T1000 (cell line): ENCODE results near the gene CCDC24.

ENCODE experiments used
- DNase-seq: peaks from one replicate; lab custom pipeline; 2025; ENCODE audit warnings: mixed read lengths; lab: John Stamatoyannopoulos, UW

CCDC24 gene

DNA sequence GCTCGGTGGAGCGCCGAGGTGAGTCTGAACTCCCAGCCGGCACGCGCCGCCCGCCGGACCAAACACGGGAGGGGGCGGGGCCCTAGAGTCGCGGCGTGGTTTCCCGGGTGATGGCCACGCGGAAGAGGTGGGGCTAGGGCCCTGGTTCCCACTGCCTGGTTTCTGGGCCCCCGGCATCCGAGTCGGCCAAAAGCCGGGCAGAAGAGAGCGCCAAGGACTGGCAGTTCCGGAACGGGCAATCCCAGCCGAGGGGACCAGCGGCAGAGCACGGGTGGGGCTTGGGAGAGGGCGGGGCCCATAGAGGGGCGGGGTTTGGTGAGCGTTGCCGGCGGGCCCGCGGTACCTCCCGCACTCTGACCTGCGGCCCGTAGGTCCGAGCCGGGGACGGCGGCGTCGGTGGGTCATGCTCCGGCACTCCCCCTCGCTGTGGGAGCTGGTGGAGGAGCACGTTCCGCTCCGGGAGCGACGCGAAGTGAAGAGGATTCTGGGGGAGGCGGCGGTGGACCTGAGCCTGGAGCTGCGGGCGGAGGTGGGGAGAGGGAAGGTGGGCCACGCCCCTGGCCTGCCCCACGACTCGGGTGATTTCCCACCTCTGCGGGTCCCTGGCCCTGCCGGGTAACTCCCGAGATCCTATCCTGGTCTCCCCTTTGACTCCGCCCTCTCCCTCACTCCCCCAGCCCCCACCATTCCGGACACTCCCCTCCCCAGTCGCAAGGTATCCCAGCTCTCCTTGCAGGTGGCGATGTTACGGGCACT is at the start of gene CCDC24:
Gene CCDC24, plus strand, starts transcription at position 124 of the 756 bp plus-strand sequence. Its CDS starts 280 bp downstream, at position 404.
- peak; percentile 80 for DNase-seq

DNA sequence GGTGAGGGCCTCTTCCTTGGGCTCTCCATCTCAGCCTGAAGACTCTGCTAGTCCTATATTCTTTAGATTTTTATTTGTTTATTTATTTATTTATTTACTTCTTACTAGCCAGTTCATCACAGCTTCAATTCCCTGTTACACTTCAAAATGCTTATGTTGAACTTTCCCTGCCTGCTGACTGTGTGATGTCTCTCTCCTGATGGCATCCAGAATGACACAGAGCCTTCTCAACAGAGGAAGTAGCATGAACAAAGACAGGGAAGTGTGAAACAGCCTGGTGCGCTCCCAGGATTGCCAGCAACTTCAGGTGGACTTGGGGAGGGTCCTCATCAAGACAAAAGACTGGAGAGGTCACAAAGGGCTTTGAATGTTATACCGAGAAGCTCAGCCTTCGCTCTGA is 49.0 kb upstream of the CCDC24 start:
- no peak for DNase-seq

DNA sequence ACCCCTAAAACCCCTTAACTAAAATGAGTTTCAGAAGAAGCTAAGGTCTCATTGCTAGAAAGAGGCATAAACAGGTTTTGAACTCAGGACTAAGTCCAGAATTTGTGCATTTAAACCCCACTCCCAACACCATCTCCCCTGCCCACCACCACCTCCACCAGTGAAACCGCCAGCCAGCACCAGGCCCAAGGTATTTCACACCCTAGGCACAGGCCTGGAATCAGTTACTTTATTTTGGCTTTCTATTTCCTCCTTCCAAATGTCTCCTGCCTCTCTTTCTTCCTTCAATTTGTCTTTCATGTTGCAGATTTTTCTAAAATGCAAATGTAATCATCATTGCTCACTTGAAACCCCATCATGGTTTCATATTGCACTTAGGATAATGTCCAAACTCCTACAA is 46.5 kb upstream of the CCDC24 start:
- DNase-seq: no peak

DNA sequence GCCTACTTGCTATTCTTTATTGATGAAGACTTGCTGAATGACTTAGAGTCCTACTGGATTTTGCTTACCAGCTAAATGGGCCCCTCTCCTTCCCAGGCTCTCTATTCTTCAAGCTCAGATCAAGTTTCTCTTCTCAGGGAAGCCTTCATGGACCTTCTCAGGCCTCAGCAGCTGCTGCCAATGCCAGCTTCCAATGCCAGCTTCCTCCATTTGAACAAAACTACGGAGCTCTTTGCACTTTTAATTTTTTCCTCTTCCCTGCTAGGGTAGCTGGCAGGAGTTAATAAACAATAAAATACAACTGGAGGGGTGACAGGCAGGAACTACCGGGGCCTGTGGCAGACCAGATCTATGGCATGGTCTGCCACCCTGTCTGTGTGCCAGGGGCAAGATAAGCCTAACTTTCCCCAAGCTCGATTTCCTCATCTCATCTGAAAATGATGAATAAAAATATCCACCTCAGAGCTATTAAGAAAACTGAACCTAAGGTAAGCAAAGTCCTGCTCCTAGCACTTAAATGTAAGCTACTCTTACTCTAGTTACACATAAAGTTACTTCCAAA is 45.6 kb upstream of the CCDC24 start:
- DNase-seq: no peak

DNA sequence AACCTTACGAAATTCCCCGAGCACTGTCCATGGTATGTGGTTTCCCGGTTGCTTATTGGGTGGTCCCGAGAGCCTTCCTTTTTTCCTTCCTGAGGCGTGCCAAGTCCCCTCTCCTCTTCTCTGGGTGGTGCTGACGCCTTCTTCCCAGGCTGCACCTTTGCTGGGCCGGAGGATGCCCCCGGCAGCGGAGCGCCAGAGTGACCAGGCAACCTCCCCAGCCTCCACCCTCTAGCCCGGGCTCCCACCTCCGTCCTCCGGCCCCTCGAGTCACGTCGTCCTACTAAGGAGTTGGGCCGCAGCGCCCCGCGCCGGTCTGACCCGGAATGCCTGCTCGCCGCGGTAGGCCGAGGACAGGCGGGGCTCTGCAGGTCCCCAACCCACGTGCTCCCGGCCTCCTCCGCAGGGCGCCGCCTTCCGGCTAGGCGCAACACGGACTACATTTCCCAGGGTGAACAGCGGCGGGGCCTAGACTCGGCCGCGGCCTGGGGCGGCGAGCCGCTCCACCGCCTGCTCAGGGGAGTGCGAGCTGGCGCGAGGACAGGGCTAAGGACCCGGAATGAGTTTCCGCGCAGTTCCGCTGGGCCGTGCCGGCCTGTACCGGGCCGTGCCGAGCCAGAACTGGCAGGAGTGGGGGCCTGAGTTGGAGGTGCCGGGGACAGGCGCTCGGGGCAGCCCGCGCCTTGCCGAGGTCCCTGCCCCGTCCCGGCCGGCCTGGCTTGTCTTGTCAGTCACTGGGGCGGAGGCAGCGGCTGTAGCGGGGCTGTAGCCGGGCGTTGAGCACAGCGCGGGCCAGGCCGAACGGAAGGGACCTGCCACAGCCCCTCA is 45.0 kb upstream of the CCDC24 start, which contains the start of gene IPO13:
Gene IPO13, plus strand, starts transcription at position 715 of the 825 bp plus-strand sequence. CDS start 651 bp downstream, outside the sequence.
- peak; percentile 96 for DNase-seq

DNA sequence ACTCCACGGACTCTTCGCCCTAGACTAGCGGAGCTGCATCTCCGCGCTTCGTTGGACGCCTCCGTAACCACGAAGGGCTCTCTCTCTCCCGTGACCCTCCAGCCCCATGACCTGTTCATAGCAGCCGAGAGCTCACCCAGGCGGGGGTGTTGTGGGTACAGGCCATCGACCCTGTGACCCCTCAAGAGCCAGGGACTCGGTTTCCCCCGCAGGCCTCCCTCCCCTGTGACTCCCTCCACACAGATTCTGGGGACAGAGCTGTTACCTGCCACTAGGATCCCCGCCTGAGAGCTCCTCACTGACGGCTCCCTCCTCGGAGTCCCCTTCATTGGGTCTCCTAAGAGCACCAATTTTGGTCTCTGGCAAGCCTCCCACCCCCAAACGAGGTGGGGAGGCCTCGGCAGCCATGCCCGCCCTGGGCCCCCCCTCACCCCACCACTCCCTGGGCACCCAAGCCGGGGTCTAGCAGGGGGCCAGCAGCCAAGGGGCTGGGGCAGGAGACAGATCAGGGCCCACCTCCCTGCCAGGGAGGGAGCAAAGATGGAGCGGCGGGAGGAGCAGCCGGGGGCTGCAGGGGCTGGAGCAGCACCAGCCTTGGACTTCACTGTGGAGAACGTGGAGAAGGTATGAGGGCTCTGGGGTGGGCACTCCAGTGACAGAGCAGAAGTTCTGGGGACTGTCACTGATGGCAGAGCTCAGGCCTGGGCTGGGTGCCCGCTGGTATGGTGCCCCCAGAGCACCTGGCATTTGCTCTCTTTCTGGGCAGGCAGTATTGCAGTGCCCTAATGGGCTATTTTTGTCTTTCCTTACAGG is 44.1 kb upstream of the CCDC24 start:
- DNase-seq: no peak

DNA sequence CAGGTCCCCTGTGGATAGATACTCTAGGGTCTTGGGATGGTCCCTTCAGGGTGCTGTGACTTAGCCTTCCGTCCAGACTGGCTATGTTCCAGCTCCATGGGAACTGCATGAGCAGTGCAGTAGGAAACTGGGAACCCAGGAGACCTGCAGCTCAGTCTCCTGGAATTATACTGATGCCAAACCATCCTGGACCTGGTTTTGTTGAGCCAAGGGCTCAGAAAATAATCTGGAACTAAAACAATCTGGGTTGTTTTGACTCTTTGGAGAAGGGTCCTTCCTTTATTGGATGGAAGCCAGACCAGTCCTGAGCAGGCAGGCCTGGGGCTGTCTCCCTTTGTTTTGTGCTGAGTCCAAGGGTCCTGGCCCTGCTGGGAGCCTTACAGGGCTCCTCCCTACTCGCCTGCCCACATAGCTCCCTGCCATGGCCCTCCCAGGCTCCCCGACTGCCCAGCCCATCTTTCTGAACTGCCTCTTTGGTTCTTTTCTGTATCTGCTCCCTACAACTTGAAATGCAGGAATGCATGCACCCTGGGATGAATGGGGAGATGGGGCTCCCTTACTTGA is 43.4 kb upstream of the CCDC24 start:
- no peak for DNase-seq

DNA sequence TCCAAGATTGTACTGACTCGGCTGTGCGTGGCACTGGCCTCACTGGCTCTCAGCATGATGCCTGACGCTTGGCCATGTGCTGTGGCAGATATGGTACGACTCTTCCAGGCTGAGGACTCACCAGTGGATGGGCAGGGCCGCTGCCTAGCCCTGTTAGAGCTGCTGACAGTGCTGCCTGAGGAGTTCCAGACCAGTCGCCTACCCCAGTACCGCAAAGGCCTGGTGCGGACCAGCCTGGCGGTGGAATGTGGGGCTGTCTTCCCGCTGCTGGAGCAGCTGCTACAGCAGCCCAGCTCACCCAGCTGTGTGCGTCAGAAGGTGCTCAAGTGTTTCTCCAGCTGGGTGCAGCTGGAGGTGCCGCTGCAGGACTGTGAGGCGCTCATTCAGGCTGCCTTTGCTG is 41.7 kb upstream of the CCDC24 start:
- no peak for DNase-seq

DNA sequence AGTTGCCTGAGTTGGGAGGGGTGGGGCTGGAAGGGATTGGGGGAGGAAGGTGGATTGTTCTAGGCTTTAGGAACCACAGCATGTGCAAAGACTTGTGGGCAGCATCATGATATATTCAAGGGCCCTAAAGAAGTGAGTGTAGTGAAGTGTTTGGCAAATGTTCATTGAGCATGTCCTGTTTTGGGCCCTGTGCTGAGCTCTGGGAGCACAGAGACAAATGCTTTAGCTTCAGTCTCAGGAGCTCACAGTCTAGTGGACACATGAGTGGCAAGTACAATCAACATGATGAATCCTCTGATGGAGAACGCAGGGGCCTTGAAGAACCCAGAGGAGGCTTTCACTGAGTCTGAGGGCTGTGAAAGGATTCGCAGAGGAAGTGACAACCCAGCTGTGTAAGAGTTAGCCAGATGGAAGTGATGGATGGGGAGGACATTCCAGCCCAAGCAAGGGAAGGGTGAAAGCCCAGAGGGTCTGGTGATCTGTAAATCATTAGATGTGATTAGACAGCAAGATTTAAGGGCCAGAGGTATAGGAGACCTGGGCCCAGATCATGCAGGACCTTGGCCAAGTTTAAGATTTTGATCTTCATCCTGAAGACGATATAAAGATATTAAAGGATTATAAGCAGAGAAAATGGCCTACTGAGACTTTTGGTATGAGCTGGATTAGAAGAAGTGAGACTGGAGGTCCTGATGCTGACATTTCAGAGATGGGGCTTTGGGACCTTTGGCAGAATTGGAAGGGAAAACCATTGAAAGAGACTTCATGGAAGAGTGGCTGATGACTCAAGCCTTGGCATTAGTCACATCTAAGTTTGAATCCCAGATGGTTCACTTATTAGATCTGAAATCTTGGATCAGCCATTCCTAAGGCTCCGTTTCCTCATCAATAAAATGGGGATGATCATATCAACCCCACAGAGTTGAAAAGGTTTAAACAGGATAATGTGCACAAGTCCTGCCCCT is 40.1 kb upstream of the CCDC24 start:
- no peak for DNase-seq

DNA sequence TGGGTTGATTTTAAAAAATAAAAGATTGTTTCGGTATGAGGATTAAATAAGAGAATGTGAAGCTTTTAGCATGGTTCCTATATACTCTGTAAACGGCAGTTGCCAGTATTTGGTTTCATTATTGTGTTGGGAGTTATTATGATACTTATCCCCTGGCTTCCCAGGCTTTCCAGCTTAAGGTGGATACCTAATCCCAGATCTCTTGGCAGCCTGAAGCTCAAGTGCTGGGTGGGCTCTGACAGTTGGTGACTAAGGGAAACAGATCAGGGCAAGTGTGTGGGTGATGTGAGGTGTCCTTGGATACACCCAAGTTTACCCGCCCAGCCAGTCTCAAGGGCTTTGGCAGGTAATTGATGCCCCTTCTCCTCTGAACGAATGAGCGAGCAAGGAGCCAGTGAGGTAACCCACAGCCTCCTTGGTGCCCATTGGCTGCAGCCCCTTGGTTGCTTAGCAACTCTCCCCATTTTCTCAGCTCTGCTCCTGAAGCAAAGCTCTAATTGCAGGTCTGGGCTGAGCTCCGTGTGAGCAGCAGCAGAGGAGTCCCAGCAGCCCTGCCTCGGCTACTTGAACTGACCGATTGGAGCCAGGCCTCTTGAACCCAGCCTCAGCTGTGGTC is 38.6 kb upstream of the CCDC24 start:
- no peak for DNase-seq

DNA sequence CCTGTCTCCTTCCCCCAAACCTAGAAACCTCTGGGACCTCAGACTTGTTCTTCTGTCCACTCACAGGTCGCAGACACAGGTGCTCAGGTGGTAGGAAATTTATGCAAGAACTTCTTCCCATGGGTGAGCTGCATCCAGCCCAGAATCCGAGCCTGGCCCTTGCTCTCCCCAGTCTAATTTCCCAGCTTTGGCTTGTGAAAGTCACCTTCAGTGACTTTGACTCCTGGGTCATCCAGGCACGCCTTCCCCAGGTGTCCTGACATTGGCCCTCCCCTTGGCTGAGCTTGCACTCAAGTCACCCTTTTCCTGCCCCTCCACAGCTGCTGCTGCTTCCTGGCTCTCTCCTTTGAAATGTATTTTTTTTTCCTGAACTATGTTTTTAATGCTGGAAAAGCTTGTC is 38.0 kb upstream of the CCDC24 start:
- DNase-seq: no peak

DNA sequence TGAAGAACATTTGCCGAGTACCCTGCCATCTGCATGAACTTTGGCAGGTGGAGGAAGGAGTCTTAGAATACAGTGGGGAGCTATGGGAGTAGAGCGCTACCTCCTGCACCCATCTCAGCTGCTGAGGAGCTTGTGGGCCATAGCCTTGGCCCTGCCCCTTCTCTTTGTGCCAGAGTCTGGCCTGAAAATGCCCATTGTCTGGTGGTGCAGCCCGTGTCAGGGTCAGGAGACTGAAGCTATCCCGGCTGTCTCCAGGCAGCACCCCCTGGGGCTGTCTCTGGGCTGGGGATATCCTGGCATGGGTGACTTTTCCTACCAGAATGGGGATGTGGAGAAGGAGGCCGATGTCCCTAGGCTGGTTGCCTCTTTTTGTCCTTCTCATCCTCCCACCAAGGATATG is 37.4 kb upstream of the CCDC24 start:
- DNase-seq: no peak

DNA sequence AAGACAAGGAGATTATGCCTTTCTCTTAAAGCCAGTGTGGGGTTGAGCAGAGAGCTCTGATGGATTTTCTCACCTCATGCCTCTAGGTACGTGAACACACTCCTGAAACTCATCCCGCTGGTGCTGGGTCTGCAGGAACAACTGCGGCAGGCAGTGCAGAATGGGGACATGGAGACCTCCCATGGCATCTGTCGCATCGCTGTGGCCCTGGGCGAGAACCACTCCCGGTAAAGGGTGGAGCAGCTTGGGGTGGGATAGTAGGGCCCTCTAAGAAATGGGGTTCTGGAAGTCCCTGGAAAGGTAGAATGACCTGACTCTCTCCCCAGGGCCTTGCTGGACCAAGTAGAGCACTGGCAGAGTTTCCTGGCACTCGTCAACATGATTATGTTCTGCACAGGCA is 35.2 kb upstream of the CCDC24 start:
- DNase-seq: no peak

DNA sequence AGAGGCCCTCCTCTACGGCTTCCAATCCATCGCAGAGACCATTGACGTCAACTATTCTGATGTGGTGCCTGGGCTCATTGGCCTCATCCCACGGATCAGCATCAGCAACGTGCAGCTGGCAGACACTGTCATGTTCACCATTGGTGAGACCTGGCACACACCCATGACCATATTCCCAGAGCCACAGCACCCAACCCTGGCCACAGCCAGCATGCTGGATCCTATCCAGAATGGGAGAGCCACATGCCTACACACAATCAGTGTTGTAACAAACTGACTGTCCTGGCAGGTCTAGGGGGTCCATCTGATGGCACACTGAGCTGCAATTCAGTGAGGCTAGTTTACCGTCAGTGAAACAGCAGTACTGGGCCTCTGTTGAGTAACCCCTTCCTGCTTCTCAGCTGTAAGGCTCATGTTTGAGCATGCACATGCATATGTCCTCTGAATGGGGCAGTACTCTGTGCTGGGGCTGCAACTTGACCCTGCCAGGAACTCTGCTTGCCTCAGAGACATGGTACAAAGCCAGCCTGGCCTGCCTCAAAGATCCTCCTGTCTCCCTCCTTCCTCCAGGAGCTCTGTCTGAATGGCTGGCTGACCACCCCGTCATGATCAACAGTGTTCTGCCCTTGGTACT is 33.9 kb upstream of the CCDC24 start:
- DNase-seq: no peak

DNA sequence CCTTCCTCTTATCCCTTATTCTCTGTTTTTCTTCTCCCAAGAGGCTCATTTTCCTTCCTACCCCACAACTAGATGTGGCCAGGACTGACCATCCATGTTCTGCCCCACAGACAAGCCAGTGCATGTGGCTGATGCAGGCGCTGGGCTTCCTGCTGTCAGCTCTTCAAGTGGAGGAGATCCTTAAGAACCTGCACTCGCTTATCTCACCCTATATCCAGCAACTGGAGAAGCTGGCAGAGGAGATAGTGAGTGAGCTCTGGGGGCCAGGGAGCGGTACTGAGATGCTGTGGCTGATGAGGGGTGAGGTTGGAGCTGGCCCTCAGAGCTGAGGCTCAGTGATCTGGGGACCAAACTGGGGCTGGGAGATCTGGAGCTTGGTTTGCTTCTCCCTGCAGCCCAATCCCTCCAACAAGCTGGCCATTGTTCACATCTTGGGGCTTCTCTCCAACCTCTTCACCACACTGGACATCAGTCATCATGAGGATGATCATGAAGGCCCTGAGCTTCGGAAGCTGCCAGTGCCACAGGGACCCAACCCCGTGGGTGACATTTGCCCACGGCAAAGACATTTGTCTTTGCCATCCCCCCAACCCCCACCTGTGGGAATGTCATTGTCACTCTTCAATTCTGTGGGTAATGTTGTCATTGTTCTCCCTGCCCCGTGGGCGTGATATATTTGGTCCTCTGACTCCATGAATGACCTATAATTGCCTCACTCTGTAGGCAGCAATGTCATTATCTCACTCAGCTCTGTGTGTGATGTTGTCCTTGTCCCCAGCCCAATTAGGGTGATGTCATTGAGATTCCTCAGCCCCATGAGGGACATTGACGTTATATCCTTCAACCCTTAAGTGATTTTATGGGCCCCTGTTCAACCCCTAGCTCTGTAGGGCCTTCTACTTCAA is 32.8 kb upstream of the CCDC24 start:
- no peak for DNase-seq

DNA sequence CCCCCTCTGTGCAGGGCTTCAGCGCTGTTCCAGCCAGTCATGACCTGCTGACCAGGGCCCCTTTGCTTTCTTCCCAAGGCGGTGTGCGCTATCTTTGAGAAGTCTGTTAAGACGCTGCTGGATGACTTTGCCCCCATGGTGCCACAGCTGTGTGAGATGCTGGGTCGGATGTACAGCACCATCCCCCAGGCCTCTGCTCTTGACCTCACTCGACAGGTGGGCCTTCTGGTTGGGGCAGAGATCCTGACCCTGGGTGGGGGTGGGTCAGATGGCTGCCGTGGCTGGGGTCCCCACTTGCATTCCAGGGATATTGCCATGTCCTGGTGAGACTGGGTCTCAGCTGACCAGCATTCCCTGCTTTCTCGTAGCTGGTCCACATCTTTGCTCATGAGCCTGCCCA is 30.6 kb upstream of the CCDC24 start:
- DNase-seq: no peak

DNA sequence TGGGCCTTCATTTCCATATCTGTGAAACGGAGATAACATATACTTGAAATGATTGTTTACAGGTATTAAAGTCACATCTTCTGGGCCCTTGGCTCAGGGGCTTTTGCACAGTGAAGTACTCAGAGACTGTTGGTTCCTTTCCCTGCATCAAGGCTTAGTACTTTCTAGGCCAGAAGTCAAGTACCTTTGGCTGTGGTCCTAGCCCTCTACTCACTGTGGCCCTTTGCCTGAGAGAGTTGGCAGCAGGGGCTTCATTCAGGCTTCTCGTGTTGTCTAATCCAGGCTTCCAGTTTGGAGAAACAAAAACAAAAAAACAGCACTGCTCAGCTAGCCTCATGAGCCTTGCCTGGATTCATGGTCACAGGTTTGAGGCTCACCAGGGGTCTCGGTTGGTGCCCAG is 29.7 kb upstream of the CCDC24 start:
- no peak for DNase-seq

DNA sequence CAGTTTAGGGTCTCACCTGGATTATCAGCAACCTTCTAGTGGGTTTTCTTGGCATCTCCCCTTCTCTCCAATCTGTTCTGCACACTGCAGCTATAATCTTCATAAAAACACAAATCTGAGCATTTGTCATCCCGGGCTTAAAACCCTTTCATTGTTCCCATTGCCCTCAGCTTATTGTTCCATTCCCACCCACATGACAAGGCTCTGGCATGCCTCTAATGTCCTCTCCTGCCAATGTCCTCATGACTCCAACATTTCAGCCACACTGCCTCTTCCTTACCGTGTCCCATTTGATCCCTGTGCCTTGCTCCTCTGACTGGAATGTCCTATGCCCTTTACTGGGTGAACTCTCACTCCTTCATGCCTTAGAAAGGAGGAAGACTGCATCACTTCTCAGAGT is 29.1 kb upstream of the CCDC24 start:
- DNase-seq: no peak

DNA sequence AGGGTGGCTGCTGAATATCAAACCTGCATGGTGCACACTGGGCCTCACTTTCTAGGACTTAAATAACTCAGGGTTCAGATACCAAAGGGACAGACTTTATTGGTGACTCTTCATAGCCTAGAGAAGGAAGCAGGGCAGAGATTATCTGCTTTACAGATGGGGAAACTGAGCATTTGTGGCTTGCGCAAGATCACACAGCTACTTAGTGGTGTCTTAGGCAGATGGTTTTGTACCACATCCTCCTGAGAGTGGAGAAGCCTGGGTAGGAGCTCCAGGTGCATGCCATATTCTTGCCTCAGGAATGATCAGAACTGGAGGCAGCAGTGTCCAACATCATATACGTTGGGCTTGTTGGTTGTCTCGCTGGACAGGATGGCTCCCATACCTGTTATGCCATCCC is 28.4 kb upstream of the CCDC24 start:
- no peak for DNase-seq
